GM21381 (cell line): Measurements from ENCODE around the gene LRRC4B.
A peak's percentile ranks its signal among the peaks of the same experiment; 100 is the strongest.
"Not testable (repeated sequence)": the region's sequence is repeated elsewhere in the genome, so short reads cannot be mapped to it uniquely, and the experiment has no call there.

ENCODE experiments used
- ATAC-seq: cut with Tn5 transposase; IDR thresholded peaks from one replicate; pipeline ENCODE4 v1.9.1; 2021; ENCODE audit warnings: mild to moderate bottlenecking, moderate library complexity; ENCODE audit not compliant: unreplicated experiment

Gene LRRC4B

DNA sequence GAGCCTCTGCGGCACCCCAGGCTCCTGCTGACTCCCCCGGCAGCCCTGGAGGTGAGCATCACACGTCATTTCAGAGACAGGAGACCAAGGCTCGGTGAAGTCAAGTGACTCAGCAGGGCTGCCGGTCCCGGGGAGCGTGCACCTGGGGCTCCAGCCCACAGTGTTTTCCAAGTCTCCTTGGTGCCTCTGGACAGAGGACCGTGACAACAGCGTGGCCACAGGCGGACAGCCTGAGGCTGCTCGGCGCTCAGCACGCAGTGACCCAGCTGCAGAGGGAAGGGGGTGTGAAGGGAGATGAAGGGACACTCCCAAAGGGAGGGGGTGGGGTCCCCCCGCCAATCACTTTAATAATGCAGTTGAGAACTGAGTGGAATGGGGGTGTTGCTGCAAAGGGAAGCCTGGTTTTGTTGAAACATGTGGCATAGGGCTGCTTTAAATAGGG is 37.0 kb downstream of the LRRC4B start:
- ATAC-seq, result no peak

DNA sequence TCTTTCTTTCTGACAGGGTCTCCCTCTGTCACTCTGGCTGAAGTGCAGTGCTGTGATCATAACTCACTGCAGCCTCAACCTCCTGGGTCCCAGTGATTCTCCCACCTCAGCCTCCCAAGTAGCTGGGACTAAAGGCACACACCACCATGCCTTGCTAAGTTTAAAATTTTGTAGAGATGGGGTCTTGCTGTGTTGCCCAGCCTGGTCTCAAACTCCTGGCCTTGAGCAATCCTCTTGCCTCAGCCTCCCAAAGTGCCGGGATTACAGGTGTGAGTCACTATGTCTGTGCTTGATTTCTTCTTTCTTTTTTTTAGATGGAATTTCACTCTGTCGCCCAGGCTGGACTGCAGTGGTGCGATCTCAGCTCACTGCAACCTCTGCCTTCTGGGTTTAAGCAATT is 40.2 kb downstream of the LRRC4B start:
- not testable (repeated sequence) for ATAC-seq

DNA sequence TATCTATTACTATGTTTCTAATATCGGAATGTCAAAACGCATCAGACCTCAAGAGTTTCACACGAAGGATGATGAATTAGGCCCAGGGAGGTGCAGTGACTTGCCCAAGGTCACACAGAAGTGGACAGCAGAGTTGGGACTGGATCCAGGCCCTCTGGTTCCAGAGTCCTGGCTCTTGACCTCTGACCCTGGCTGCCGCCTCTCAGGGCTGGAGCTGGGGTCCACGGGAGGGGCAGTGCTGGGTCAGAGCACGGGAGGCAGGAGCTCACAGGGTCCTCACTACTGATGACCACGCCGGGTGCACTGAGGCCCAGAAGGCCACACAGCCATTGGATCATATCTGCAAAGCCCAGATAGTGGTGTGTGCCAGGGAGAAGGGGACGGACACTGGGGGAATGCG is 45.4 kb downstream of the LRRC4B start:
- ATAC-seq, result no peak

DNA sequence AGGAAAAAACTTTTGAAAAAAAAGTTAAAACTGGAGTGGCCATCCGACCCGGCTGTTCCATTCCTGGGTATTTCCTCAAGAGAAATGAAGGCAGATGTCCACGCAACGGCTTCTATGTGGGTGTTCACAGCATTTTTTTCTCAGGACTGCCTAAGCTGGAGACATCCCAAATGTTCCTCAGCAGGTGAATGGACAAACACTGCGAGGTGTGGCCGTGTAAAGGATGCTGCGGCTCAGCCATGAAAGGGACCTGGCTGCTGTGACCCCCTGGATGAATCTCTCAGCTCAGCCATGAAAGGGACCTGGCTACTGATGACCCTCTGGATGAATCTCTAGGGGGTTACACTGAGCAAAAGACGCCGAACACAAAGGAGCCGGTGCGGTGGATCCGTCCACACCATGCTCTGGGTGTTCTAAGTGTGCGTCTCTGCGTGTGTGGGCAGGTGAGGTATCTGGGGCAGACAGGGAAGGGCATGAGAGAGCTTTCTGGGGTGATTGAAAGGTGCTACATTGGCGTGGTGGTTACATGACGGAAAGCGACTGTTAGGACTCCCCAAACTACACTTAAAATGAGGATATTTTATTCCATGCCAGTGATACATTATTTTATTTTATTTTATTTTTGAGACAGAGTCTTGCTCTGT is 47.3 kb downstream of the LRRC4B start:
- ATAC-seq, result no peak

GRCh38 chr19:50519006-50519575 is 49.1 kb downstream of the LRRC4B start:
- ATAC-seq, result no peak

GRCh38 chr19:50518091-50519005 is 49.9 kb downstream of the LRRC4B start:
- no peak for ATAC-seq

GRCh38 chr19:50517704-50518075 is 50.5 kb downstream of the LRRC4B start:
- no peak for ATAC-seq

DNA sequence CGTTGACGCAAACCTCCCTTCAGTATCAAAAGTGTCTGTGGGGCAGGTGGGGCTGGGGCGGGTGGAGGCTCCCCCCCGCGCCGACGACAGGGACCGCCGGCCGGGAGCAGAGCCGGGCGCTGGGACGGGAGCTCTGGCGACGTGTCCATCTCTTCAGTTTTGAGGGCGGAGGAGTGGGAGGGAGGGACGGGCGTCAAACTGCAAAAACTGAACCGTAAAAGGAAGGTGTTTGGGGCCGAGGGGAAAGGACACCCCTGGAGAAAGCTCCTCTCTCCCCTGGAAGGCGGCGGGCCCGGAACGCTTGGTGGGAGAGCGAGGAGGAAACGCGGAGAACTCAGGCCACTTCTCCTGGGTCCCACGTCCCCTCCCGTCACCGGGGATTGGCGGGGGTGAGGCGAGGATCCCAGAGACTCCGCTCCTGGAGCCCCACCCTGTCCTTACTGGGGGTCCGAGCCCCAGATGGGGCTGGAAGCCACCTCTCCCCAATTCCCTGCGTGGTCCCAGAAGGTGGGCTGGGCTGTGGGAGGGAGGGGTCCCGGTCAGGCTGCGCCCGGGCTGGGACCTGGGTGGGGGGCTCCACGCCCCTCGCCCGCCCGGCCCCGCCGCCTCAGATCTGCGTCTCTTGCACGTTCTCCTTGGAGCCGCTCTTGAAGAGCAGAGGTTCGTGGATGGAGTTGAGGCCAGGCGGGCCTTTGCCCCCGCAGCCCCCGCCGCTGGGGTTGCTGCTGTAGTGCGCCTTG is 51.1 kb downstream of the LRRC4B start:
- no peak for ATAC-seq

GRCh38 chr19:50516456-50516855 is 51.8 kb downstream of the LRRC4B start:
- ATAC-seq, result no peak

- no peak for ATAC-seq
Measured at GRCh38 chr19:50515168-50515561, 53.1 kb downstream of the LRRC4B start.

DNA sequence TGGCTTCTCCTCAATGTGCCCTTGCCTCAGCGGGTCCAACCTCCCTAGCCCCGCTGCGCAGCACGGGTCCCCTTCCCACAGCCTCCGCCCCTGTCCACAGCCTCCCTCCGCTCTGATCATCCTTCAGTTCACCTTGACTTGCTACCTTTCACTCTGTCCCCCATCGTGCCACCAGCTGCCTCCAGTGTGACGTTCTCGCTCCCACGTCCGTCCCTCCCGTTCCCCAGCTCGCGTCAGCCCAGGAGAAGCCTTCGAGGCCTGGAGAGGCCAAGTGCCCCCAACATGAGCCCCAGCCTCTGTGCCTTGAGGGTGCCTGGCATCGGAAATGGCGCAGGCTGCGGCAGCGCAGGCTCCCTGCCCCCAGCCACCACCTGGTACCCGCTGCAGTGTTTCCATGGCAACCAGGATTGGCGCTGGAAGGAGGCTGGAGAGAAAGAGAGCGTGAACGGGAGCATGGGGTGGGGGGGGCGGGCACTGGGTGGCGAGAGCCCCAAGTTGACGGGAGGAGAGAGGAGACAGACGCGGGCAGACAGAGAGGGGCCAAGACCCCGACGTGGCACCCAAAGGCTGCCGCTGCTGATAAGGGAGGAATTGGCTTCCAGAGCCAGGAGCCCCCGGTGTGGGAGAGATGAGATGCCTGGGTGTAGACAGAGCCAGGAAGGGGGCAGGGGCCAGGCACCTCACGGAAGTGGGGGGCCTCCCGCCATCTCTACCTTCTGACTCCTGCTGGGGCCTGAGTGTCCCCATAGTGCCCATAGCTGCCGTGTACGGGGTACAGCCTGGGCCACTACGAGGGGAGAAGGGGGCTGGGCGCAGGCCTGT is 53.7 kb downstream of the LRRC4B start:
- no peak for ATAC-seq

DNA sequence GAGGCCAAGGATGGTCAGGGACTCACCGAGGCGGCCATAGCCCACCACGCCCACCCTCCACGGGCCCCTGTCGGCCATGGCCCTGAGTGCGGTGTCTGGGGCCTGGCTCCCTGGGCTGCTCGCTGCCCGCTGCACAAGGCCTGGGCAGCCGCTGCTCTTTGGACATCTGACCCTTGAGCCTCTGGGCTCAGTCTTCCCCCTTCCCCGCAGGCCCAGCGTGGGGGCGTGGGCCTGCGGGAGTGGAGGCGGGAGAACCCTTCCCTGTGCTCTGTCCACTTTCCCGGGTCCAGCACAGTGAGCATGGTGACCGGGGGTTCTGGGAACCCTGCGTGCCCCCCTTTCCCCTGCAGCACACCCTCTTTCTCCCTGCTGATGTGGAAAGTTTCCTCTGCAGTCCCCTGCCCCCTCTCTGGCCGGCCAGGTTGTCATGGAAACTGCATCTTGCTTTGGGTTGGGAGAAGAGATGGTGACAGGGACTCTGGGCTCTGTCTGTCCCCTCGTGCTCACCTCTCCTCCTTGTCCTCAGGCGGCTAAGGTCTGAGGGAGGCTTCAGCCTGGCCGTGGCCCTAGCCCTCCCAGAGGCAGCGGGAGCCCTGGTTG is 54.4 kb downstream of the LRRC4B start, which contains the start of gene ASPDH:
Gene ASPDH (minus strand): TSS at position 168 of the 600 bp plus-strand sequence. CDS start 90 bp downstream, at position 78.
- ATAC-seq, result no peak

DNA sequence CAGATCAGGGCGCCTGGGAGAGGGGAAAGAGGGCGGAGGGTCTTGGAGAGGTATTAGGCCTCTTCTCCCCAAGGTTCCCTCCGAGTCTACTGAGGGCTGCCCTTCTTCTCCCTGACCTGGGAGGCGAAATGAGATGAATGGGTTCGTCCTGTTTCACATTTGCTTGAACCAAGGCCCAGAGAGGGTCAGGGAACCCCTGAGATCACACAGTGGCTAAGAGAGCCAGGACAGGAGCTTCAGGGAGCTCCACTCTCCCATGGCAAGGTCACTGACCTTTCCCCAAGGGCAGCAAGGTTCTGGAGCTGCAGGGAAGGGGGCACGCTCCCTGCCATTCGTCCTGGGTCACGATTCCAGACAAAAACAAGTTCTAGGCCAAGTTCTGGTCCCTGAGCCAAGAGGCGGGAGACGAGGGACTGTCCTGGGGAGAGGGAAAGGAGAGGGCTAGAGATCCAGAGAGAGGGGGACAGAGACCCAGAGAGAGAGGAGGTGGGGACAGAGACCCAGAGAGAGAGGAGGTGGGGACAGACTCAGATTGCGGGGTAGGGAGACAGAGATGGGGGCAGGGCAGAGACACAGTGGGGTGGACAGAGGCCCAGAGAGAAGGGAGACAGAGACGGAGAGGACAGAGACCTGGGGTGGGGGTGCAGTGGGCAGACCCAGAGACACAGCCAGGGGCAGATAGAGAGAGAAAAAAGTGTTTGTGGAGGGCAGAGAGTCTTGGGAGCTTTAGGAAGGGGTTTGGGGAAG is 55.1 kb downstream of the LRRC4B start:
- ATAC-seq, result no peak

GRCh38 chr19:50512112-50512998 is 55.9 kb downstream of the LRRC4B start:
- ATAC-seq, result no peak

DNA sequence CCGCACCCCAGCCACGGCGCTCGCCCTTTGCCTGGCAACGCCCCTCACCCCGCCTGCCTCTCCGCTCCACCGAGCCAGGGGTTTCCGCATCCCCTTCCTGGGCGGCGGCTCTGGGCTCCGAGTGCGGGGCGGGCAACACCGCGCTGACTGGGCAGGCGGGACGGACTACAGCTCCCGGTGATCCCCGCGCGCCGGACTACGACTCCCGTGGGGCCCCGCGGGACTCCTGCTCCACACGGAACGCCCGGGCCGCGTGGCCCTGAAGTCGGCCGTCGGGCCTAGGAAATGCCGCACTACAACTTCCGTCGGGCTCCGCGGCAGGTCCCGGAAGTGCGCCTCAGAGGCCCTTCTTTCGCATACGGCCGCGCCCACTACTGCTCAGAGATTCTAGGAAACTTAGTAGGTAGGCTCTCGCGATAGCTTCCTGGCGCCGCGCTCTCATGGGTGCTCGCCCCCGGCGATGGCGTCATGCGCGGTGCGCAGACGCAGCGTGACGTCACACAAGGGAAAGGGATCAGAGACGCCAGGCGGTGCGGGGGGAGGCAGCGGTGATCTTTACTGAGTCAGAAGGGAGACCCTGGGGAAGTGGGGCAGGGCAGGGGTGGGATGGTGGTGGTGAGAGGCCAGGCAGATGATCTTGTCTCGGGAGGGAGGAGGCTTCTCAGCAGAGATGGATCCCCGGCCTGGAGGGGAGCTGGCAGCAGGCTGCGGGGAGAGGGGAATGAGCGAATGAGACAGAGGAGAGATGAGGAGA is 57.0 kb downstream of the LRRC4B start, which contains the start of gene JOSD2:
Gene JOSD2 (minus strand): TSS at position 123 of the 754 bp plus-strand sequence. CDS start 760 bp downstream, outside the sequence.
- ATAC-seq, result peak; percentile 86

- ATAC-seq, result no peak
Measured at GRCh38 chr19:50510700-50511068, 57.6 kb downstream of the LRRC4B start.

DNA sequence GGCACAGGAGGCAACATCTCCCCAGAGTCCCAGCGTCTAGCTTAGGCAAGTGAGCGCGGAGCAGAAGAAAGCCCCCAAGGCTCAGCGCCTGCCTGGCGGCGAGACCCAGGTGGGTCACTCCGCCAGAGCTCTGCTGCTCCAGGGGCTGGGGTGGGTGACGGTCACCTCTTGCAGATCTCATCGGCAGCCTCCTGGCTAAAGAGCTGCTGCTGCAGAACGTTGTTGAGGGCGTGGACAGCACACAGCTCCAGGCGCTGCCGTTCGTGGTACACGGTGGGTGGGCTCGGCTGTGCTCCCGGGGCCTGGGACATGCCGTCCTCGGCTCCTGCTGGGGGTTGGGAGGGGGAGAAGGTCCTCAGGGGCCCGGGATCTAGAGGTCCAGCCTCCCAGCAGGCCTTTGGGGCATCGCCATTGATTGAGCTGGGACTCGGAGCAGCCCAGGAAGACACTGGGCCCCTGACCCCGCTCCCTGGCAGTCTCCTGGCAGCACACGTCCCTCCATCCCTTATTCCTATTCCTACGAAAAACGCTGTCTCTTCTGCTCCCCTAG is 58.0 kb downstream of the LRRC4B start:
- ATAC-seq, result no peak
